RKO (cell line): ENCODE results near the gene SRSF3.
"Not testable (repeated sequence)": the region's sequence is repeated elsewhere in the genome, so short reads cannot be mapped to it uniquely, and the experiment has no call there.

Experiments
- DNase-seq: peaks from one replicate; pipeline ENCODE4 v3.0.0-alpha.2; 2016; ENCODE audit warnings: low spot score

Gene SRSF3

DNA sequence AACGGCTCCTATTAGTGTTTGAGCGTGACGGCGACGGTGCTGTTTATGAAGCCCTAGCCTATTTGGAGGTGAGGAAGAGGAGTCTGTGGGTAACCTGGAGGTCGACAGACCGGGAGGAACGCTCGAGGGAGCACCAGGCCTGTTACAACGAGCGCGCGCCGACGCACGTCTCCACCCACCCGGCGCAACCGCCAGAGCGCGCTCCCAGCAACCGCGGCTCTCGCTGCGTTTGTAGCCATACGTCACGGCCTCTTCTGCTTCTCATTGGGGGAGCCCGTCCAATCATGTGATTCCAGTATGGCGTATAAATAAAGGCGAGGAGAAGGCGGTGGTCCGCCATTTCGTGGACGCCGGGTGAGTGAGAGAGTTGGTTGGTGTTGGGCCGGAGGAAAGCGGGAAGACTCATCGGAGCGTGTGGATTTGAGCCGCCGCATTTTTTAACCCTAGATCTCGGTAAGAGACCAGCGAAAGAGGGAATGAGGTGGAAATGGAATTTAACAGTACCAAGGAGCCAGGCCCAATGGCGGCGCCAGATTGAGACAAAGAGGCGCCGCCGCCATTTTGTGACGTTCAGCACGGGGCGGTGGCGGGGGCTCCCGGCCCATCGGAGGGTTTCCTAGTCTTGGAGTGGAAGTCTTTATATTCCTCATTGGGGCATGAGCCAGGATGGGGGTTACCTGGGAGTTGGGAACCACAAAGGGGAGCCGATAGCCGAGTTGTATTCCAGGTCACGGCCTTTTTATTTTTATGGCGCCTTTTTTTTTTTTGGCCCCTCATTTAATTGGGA, at the start of gene SRSF3:
Gene SRSF3, plus strand, starts transcription at position 334 of the 787 bp plus-strand sequence. CDS start 2,401 bp downstream, outside the sequence.
- peak; percentile 99 for DNase-seq

- DNase-seq: no peak
Observed at GRCh38 chr6:36545767-36546307, 48.3 kb upstream of the SRSF3 start.

- DNase-seq: peak; percentile 55
Observed at GRCh38 chr6:36546308-36546919, 47.7 kb upstream of the SRSF3 start.

DNA sequence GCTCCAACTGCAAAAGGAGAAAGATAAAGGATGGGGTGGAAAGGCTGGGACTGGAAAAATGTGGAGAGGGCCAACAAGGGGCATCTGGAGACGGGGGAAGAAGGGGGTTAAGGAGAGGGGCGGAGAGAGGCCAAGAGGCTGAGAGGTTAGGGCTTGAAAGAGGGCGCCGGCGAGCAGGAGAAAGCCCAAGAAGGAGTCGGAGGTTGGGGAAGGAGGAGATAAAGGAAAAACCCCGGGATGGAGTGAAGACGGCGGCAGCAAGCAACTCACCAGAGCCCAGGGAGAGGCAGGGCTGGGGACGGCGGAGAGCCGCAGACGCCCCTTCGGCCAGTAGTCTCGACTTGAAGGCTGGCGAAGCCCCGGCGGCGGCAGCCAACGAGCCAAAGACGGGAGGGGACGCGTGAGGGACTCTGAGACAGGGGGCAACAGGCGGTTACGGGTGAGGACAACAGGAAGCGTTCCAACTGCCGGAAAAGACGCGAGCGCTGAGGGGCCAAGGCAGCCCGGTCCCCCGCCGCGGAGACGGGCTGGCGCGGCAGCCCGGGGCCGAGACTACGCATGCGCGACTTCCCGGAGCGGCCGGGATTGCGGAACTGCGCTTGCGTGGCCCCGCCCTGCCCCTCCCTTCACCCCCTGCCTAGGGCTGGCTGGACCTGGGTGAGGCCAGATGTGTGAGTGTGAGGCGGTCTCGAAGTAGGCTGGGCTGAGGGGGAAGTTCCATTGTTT, 47.1 kb upstream of the SRSF3 start, which contains the start of gene STK38:
Gene STK38, minus strand, starts transcription at position 560 of the 726 bp plus-strand sequence. CDS start 7,277 bp downstream, outside the sequence.
- DNase-seq: peak; percentile 85

DNA sequence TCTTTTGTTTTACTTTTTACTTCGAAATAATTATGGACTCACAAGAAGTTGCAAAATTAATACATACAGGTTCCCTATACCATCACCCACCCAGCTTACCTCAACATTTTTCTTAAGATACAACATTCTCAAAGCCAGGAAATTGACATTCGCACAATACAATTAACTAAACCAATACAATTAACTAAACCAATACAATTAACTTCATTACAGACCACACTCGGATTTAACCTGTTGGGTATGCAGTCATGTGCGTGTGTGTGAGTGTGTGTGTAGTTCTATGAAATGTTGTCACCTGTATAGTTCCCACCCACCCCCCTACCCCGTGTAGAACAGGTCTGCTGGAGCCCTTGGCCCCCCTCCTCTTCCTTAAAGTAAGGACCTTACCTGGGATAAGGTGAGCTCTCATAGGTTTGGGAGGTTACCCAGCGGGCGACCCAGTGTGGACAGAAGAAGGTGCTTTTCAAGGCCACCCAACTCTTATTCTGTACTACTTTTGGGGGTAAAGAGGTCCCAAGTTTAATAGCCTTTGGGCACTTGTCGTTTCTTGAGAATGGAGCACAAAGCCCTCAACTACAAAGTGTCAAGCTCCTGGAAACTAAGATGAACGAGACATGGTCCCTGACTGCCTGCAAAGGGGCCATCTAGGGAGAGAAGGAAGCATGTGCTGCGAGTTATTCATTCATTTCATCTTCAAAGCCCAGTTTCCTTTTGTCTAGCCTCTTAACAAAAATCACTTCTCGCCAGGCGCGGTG, 46.3 kb upstream of the SRSF3 start:
- DNase-seq: no peak

- DNase-seq: no peak
Observed at GRCh38 chr6:36548401-36548743, 45.8 kb upstream of the SRSF3 start.

DNA sequence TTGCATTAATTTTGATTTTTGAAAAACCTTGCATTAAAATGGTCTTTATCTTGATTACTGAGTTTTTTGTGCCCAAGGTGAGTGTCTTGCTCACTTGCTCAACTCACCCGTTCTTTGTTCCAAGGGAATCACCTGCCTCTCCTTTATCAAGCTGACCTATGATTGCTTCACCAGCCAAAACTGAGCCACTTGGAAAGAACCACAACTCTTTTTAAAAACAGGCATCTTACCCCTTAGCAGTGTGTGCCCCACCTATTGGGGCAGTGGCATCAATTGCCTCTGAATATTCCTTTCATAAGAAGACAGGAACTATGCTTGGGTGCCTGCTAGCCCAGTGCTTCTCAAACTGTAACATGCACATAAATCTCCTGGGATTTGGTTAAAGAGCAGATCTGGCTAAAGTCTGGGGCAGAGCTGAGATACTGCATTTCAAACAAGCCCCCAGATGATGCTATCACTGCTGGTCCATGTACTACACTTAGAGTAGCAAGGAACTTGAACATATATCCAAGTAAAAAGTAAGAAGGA, 43.6 kb upstream of the SRSF3 start:
- DNase-seq: no peak

- no peak for DNase-seq
Observed at GRCh38 chr6:36555750-36556252, 38.4 kb upstream of the SRSF3 start.

GRCh38 chr6:36556281-36556680, 37.9 kb upstream of the SRSF3 start:
- no peak for DNase-seq

DNA sequence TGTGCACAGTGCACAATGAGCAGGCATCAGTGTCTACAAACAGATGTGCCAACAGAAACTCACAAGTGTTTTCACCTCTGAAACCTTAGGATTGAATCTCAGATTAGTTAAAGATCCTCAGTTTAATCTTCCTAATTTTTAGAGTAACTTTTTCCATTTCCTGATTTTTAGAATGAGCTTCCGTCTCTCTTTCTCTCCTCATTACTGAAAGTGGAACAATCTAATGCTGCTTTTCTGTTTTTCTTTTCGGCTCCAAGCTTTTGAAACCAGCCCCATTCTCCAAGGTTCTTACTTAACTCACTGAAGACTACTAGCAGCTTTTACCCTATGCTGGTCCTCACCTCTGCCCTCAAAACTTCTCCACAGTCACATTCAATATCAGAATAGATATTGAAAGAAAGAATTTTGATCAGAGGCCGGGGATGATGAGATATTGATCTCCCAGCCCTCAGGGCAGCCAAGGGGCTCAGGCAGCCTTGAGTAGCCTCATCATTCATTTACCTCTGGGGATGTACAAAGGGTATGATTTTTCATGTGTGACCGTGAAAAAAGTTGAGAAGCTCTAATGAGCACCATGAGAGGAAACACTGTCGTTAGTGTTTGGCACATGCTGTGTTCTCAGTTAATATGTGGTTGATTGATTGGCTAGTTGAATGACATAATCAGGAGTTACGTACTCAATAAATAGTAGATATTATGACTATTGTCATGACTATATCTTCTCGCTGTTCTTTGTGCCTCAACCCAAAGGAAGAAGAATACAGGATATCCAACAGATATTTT, 35.0 kb upstream of the SRSF3 start:
- no peak for DNase-seq

DNA sequence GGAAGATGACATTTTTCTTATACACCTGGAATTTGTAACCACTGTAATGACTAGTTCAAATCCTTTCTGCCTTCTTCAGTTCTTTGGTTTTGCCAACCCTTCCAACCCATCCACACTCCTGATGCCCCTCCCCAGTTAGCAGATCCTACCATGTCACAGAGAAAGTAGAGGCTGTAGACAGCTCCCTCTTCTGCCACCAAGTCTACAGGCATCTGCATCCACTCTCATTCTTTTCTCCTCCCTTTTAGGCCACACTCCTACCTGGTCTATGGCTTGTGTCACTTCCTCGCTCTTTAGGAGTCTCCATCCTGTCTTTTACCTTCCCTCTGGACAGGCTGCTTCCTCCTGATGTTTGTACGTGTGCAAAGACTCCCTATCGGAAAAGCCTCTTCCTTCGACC, 33.3 kb upstream of the SRSF3 start:
- no peak for DNase-seq

- DNase-seq: no peak
Observed at GRCh38 chr6:36563237-36563927, 30.8 kb upstream of the SRSF3 start.

- DNase-seq: no peak
Observed at GRCh38 chr6:36563928-36564284, 30.3 kb upstream of the SRSF3 start.

DNA sequence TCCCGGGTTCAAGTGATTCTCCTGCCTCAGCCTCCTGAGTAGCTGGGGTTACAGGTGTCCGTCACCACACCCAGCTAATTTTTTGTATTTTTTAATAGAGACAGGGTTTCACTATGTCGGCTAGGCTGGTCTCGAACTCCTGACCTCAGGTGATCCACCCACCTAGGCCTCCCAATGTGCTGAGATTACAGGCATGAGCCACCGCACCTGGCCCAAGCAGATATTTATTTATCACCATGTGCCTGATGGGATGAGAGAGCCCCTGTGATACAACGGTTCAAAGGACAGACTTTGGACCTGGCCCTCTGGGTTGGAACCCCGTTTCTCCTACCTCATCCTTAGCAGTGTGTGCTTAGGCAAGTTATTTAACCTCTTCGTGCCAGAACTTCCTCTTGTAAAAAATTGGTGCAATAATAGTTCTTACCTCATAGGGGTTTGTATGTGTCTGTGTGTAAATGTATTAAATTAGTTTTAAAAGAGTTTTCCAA, 27.7 kb upstream of the SRSF3 start:
- no peak for DNase-seq

- no peak for DNase-seq
Observed at GRCh38 chr6:36570264-36570663, 23.9 kb upstream of the SRSF3 start.

- no peak for DNase-seq
Observed at GRCh38 chr6:36571122-36572043, 22.8 kb upstream of the SRSF3 start.

DNA sequence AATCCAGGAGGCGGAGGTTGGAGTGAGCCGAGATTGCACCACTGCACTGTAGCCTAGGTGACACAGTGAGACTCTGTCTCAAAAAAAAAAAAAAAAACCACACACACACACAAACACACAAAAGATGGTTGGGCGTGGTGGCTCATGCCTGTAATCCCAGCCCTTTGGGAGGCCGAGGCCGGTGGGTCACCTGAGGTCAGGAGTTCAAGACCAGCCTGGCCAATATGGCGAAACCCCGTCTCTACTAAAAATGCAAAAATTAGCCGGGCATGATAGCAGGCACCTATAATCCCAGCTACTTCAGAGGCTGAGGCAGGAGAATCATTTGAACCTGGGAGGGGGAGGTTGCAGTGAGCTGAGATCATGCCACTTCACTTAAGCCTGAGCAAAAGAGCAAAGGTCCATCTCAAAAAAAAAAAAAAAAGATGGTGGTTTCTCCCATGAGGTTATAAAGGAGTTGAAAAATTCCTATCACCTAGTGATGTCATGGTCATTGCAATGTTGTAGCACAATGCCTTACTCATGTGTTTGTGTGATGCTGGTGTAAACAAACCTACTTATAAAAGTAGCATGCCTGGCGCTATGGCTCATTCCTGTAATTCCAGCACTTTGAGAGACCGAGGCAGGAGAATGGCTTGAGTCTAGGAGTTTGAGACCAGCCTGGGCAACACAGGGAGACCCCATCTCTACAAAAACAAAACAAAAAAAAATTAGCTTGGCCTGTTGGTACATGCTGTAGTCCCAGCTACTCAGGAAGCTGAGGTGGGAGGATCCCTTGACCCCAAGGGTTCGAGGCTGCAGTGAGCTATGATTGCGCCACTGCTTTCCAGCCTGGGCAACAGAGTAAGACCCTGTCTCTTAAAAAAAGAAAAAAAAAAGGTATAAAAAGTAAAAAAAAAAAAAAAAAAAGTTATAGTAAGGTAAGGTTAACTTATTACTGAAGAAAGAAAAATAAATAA, 21.5 kb upstream of the SRSF3 start:
- DNase-seq: not testable (repeated sequence)

- DNase-seq: no peak
Observed at GRCh38 chr6:36574679-36575078, 19.5 kb upstream of the SRSF3 start.
